Measurements from ENCODE around the gene FGF19.

The FGF19 gene

GRCh38 chr11:69674267-69674885, 29.4 kb downstream of the FGF19 start:
- no peak for DNase-seq (ENCODE audit: low read depth)

GRCh38 chr11:69671734-69672465, 31.9 kb downstream of the FGF19 start:
- DNase-seq (ENCODE audit: low read depth): no peak

More at GRCh38 chr11:69674267-69674885, 29.4 kb downstream of the FGF19 start:
- no peak for TF ChIP-seq CTCF (IDR thresholded peaks at IDR 0.05; ENCODE audit: low read depth, low read length, missing control alignments)
- H3K4me3 ChIP-seq (ENCODE audit: low read depth, low read length): peak overlapping the region; percentile 96

GRCh38 chr11:69670158-69670845, 33.5 kb downstream of the FGF19 start:
- peak; percentile 97 for TF ChIP-seq CTCF (IDR thresholded peaks at IDR 0.05; ENCODE audit: low read depth, low read length, missing control alignments)
- peak; percentile 25 for DNase-seq (ENCODE audit: low read depth)
- no peak overlapping the region for H3K4me3 ChIP-seq (ENCODE audit: low read depth, low read length)

More at GRCh38 chr11:69671734-69672465, 31.9 kb downstream of the FGF19 start:
- no peak for TF ChIP-seq CTCF (IDR thresholded peaks at IDR 0.05; ENCODE audit: low read depth, low read length, missing control alignments)
- H3K4me3 ChIP-seq (ENCODE audit: low read depth, low read length): no peak overlapping the region

- DNase-seq (ENCODE audit: low read depth): no peak
- no peak for TF ChIP-seq CTCF (IDR thresholded peaks at IDR 0.05; ENCODE audit: low read depth, low read length, missing control alignments)
- H3K4me3 ChIP-seq (ENCODE audit: low read depth, low read length): no peak overlapping the region
Observed at GRCh38 chr11:69669486-69669885, 34.3 kb downstream of the FGF19 start.

GRCh38 chr11:69667619-69668604, 35.9 kb downstream of the FGF19 start:
- no peak overlapping the region for H3K4me3 ChIP-seq (ENCODE audit: low read depth, low read length)
- no peak for TF ChIP-seq CTCF (IDR thresholded peaks at IDR 0.05; ENCODE audit: low read depth, low read length, missing control alignments)
- no peak for DNase-seq (ENCODE audit: low read depth)

Data from GM12864 (cell line).